ENCODE measurements around the gene WDR27.
"Not testable (repeated sequence)": the region's sequence is repeated elsewhere in the genome, so short reads cannot be mapped to it uniquely, and the experiment has no call there.

The WDR27 gene

GRCh38 chr6:169635345-169635744 is 66.5 kb downstream of the WDR27 start:
- no peak for DNase-seq

GRCh38 chr6:169632841-169633240 is 69.0 kb downstream of the WDR27 start:
- DNase-seq: no peak

GRCh38 chr6:169629256-169629655 is 72.6 kb downstream of the WDR27 start:
- DNase-seq: no peak

GRCh38 chr6:169627736-169628607 is 73.9 kb downstream of the WDR27 start:
- no peak for DNase-seq

- no peak for DNase-seq
These were observed 75.2 kb downstream of the WDR27 start for GRCh38 chr6:169626649-169627048.

- no peak for DNase-seq
These were observed 75.7 kb downstream of the WDR27 start for GRCh38 chr6:169626169-169626568.

GRCh38 chr6:169625376-169625775 is 76.5 kb downstream of the WDR27 start:
- no peak for DNase-seq

GRCh38 chr6:169624785-169625184 is 77.0 kb downstream of the WDR27 start:
- no peak for DNase-seq

GRCh38 chr6:169623975-169624374 is 77.9 kb downstream of the WDR27 start:
- no peak for DNase-seq

GRCh38 chr6:169623343-169623742 is 78.5 kb downstream of the WDR27 start:
- no peak for DNase-seq

- DNase-seq: no peak
These were observed 79.2 kb downstream of the WDR27 start for GRCh38 chr6:169622618-169623017.

- DNase-seq: no peak
These were observed 80.5 kb downstream of the WDR27 start for GRCh38 chr6:169621311-169621710.

GRCh38 chr6:169620171-169621130 is 81.4 kb downstream of the WDR27 start:
- DNase-seq: no peak

- DNase-seq: no peak
These were observed 82.2 kb downstream of the WDR27 start for GRCh38 chr6:169619650-169620049.

- DNase-seq: no peak
These were observed 83.0 kb downstream of the WDR27 start for GRCh38 chr6:169618526-169619490.

GRCh38 chr6:169617562-169617961 is 84.3 kb downstream of the WDR27 start:
- no peak for DNase-seq

GRCh38 chr6:169608609-169609008 is 93.2 kb downstream of the WDR27 start:
- DNase-seq: not testable (repeated sequence)

- DNase-seq: no peak
These were observed 97.8 kb downstream of the WDR27 start for GRCh38 chr6:169604076-169604475.

- DNase-seq: not testable (repeated sequence)
These were observed 100.7 kb downstream of the WDR27 start for GRCh38 chr6:169601129-169601528.

- no peak for DNase-seq
These were observed 109.3 kb downstream of the WDR27 start for GRCh38 chr6:169592558-169592957.

- no peak for DNase-seq
These were observed 110.2 kb downstream of the WDR27 start for GRCh38 chr6:169591616-169592015.

- no peak for DNase-seq
These were observed 111.4 kb downstream of the WDR27 start for GRCh38 chr6:169590376-169590939.

Measured in DMS 273 treated with DMSO at 0.1 percent for 48 hours (cell line).